T-helper 2 cell treated with Interferon-gamma antibody and Interleukin-4, amounts not matched to agents 5 μg/mL and 100 μg/mL, for 36 hours (primary cell): Measurements from ENCODE around the gene RELN.
"Not testable (repeated sequence)": the region's sequence is repeated elsewhere in the genome, so short reads cannot be mapped to it uniquely, and the experiment has no call there.

Experiments used
- DNase-seq: peaks from one replicate; pipeline ENCODE4 v3.0.0; 2021; ENCODE audit warnings: low spot score
- H3K27ac Mint-ChIP-seq: one replicate; pipeline ENCODE4 v1.8.0; 2021; ENCODE audit warnings: mild to moderate bottlenecking, mixed read lengths
- H3K27me3 Mint-ChIP-seq: one replicate; pipeline ENCODE4 v1.8.0; 2021; ENCODE audit warnings: low read depth, mixed read lengths
- H3K36me3 Mint-ChIP-seq: one replicate; pipeline ENCODE4 v1.8.0; 2021; ENCODE audit warnings: low read depth, mixed read lengths
- H3K4me1 Mint-ChIP-seq: one replicate; pipeline ENCODE4 v1.8.0; 2021; ENCODE audit warnings: low read depth, mixed read lengths
- H3K4me3 Mint-ChIP-seq: one replicate; pipeline ENCODE4 v1.8.0; 2022; ENCODE audit warnings: mild to moderate bottlenecking, moderate library complexity, mixed read lengths
- H3K9me3 Mint-ChIP-seq: one replicate; pipeline ENCODE4 v1.8.0; 2021; ENCODE audit warnings: mixed read lengths

The RELN gene

DNA sequence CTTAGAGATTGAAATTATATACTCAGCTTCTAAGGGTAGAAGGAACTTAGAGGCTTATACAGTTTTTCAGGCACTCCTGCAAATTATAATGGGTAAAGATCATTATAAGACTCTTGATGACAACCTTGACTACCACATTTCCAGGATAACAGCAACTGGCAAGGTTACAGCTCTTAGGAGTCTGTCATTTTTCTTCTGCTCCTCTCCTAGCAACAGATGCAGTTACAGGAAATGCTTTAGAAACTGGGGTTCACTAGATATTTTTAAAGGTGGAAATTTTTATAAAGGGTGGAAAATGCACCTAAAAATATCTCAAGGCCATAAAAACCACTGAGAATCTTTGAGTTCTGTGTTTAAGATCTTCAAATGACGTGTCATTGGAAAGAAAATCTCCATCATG, 185.8 kb downstream of the RELN start:
- no peak for DNase-seq
- Mint-ChIP-seq H3K27ac (no peak overlapping the region), H3K4me3 (no peak overlapping the region), H3K4me1 (no peaks in the 10 kb centered on the region), H3K27me3 (no peaks in the 10 kb centered on the region), H3K36me3 (no peaks in the 10 kb centered on the region), H3K9me3 (no peaks in the 10 kb centered on the region)

DNA sequence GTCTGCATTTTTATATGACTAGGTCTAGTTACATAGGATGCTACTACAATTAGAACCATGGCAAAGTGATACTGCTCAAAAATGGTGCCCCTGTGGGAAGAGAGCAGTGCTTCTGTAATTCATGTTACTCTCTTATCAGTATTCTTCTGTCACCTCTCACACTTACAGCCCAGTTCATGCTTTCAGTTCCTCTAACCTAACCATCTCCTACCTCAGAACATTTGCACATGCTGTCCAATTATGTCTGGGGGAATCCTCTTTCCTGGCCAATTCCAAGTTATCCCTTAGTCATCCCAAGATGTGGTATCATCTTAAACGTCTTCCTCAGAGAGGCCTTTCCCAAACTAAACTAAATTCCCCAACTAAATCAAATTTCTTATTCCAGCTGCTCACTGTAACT, 190.2 kb downstream of the RELN start:
- H3K36me3 Mint-ChIP-seq, result no peaks in the 10 kb centered on the region
- H3K9me3 Mint-ChIP-seq, result no peaks in the 10 kb centered on the region

DNA sequence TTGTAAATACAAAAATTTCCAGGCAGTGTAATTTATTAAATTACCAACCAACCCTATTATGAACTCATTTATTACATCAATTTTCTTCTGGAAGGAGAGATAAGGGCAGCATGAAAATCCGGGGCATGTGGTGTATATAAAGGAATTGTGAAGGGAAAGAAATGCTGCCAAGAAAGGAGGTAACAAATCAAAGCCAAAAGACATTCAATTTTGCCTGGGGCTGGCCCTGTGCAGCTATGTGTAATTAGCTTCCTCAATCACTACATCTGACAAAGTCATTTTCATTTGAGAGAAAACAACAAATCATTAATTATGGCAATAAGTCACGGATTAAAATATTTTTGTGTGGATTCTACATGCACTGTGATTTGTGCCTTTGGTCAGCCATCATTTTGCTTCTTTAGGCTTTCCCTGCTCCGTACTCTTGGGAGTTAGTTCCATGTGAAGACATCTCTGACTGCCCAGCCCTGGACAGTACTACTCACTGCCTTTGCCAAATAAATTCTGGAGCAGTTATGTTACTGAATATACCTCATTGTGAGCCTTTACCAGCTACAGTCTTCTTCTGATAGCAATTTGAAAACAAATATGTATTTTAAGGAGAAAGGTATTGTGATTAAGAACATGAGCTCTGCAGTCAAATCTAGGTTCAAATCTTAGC, 191.7 kb downstream of the RELN start:
- Mint-ChIP-seq H3K36me3 (no peaks in the 10 kb centered on the region), H3K4me3 (no peak overlapping the region), H3K4me1 (no peaks in the 10 kb centered on the region), H3K9me3 (no peaks in the 10 kb centered on the region), H3K27ac (no peak overlapping the region), H3K27me3 (no peaks in the 10 kb centered on the region)
- DNase-seq, result no peak

More for the DNA sequence above, 190.2 kb downstream of the RELN start:
- no peak overlapping the region for H3K4me3 Mint-ChIP-seq
- DNase-seq, result no peak
- H3K27me3 Mint-ChIP-seq, result no peaks in the 10 kb centered on the region
- H3K4me1 Mint-ChIP-seq, result no peaks in the 10 kb centered on the region
- H3K27ac Mint-ChIP-seq, result no peak overlapping the region

DNA sequence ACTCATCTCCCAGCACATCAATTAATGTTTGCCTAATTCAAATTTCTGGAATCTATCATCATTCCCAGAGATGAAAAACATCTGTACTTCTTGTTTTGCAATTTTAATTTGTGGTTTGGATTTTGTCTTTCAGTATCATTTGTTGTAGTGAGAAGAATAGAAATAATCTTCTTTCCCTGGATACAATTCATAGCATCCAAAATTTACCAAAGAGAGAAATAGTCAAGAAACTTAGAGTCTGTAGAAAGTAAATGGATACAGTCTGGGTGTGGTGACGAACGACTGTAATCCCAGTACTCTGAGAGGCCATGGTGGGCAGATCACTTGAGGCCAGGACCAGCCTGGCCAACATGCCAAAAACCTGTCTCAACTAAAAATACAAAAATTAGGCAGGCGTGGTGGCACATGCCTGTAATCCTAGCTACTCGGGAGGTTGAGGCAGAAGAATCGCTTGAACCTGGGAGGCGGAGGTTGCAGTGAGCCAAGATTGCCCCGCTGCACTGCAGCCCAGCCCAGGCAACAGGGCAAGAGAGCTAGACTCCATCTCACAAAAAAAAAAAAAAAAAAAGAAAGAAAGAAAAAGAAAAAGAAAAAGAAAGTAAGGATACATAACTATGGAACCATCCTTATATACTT, 193.0 kb downstream of the RELN start:
- no peaks in the 10 kb centered on the region for H3K36me3 Mint-ChIP-seq
- no peak for DNase-seq
- H3K27me3 Mint-ChIP-seq, result no peaks in the 10 kb centered on the region
- no peak overlapping the region for H3K27ac Mint-ChIP-seq
- H3K4me3 Mint-ChIP-seq, result no peak overlapping the region
- no peaks in the 10 kb centered on the region for H3K9me3 Mint-ChIP-seq
- no peaks in the 10 kb centered on the region for H3K4me1 Mint-ChIP-seq

DNA sequence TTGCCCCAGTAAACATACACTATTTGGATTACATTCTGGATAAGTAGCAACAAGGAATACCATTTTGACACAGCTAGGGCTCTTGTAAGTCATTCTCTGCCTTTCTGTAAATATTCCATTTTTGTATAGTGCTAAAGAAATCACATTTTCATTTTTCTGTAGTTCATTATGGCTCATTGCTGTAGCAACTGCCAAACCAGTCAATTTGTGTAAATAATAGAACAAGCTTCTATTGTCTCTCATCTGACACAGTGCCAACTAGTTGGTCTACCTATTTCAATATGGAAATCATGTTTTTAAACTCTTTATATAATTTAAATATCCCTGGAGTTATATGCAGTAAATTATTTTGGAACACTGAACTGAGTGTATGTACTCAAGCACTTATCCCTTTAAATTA, 193.7 kb downstream of the RELN start:
- H3K27me3 Mint-ChIP-seq, result no peaks in the 10 kb centered on the region
- no peak overlapping the region for H3K27ac Mint-ChIP-seq
- DNase-seq, result no peak
- H3K4me1 Mint-ChIP-seq, result no peaks in the 10 kb centered on the region
- no peak overlapping the region for H3K4me3 Mint-ChIP-seq
- no peaks in the 10 kb centered on the region for H3K36me3 Mint-ChIP-seq
- no peaks in the 10 kb centered on the region for H3K9me3 Mint-ChIP-seq

DNA sequence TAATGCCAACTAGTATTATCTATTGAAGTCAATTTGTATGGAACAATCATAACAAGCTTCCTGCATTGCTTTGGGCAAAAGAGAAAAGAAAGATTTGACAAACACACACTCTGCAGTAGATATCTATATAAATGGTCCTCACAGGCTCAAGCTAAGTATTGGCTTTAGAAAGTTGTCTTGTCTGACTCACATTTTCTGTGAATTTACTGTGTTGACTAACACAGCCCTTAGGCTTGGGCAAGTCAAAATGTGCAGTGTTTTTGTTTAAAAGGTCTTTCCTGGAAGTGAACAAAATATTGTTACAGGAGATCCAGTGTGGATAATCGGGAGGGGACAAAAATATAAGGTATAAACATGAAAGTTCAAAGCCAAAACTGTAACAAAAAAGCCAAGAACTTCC, 194.4 kb downstream of the RELN start:
- Mint-ChIP-seq H3K36me3 (no peaks in the 10 kb centered on the region), H3K27ac (no peak overlapping the region), H3K4me1 (no peaks in the 10 kb centered on the region)

DNA sequence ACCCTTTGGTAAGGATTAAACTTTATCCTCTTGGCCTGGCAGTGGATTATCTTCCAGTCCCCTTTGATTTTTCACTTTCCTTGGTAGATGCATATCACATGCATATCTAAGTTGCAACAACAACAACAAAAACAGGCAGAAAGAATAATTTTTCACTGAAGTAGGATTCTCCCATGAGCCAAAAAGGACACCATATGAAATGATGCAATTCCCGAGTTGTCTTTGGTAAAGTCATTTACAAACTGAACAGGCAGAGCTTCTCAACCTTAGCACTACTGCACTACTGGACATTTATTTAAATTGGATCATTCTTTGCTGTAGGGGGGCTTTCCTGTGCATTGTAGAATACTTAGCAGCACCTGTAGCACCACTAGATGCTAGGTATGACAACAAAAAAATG, 195.0 kb downstream of the RELN start:
- Mint-ChIP-seq H3K4me3 (no peak overlapping the region), H3K27me3 (no peaks in the 10 kb centered on the region), H3K9me3 (no peaks in the 10 kb centered on the region), H3K4me1 (no peaks in the 10 kb centered on the region), H3K36me3 (no peaks in the 10 kb centered on the region), H3K27ac (no peak overlapping the region)
- DNase-seq, result no peak

More for the DNA sequence above, 194.4 kb downstream of the RELN start:
- Mint-ChIP-seq H3K27me3 (no peaks in the 10 kb centered on the region), H3K9me3 (no peaks in the 10 kb centered on the region), H3K4me3 (no peak overlapping the region)
- DNase-seq, result no peak

DNA sequence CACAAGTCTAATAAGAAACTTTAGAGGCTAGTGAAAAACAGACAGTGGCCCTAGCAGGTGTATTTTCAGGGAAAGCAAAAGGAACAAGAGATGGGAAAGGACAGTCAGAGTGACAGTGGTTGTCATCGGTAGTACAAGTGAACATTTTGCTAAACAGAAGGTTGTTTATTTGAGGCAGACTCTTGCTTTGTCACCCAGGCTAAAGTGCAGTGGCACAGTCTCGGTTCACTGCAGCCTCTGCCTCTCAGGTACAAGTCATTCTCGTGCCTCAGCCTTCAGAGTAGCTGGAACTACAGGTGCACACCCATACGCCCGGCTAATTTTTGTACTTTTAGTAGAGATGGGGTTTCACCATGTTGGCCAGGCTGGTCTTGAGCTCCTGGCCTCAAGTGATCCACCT, 195.8 kb downstream of the RELN start:
- Mint-ChIP-seq H3K27me3 (no peaks in the 10 kb centered on the region), H3K36me3 (no peaks in the 10 kb centered on the region), H3K27ac (no peak overlapping the region), H3K4me1 (no peaks in the 10 kb centered on the region), H3K4me3 (no peak overlapping the region), H3K9me3 (no peaks in the 10 kb centered on the region)
- DNase-seq, result no peak

DNA sequence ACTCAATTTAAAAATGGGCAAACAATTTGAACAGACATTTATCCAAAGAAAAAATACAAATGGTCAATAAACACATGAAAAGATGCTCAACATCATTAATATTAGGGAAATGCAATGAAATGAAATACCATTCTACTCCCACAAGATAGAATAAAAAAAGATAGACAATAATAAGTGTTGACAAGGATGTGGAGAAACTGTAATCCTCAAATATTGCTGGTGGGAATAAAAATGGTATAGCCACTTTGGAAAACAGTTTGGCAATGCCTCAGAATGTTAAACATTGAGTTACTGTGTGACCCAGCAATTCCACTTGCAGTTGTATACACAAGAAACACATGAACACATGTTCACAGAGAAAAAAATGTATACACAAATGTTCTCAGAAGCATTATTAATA, 197.6 kb downstream of the RELN start:
- no peak for DNase-seq
- Mint-ChIP-seq H3K4me3 (no peak overlapping the region), H3K9me3 (no peaks in the 10 kb centered on the region), H3K27ac (no peak overlapping the region), H3K4me1 (no peaks in the 10 kb centered on the region), H3K27me3 (peaks cover 2% of the 10 kb centered on the region), H3K36me3 (no peaks in the 10 kb centered on the region)

DNA sequence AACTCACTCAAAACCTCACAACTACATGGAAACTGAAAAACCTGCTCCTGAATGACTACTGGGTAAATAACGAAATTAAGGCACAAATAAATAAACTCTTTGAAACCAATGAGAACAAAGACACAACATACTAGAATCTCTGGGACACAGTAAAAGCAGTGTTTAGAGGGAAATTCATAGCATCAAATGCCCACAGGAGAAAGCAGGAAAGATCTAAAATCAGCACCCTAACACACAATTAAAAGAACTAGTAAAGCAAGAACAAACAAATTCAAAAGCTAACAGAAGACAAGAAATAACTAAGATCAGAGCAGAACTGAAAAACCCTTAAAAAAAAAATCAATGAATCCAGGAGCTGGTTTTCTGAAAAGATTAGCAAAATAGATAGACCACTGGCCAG, 202.4 kb downstream of the RELN start:
- H3K27ac Mint-ChIP-seq, H3K27me3 Mint-ChIP-seq, H3K9me3 Mint-ChIP-seq, DNase-seq, H3K4me1 Mint-ChIP-seq, H3K4me3 Mint-ChIP-seq, H3K36me3 Mint-ChIP-seq: not testable (repeated sequence)

DNA sequence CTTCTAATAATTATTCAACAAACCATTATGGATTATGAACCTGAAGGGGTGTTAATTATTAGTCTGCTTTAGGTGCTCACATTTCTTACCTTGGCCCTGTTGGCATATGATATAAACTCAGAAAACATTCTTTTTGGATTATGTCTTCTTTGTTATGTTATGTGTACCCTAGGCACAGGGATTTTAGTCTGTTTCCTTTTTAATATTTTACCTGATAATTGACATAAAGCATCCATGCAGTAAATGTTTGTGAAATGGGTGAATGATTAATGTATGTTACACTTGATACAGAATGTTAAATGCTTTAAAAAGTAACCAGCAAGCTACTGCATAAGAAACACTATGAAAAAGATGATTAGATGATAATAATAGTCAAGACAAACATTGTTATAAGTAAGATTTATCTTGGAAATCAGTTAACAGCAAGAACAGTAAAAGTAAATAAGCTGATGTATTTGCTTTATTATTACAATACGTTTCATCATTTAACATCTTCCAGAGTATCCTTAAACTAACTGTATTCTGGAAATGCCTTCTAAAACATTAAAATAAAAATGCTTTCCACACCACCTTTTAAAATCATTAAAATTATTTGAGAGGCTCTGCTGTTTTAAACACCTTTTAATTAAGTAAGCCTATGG, 204.7 kb downstream of the RELN start:
- no peak for DNase-seq
- H3K9me3 Mint-ChIP-seq, result no peaks in the 10 kb centered on the region
- H3K4me3 Mint-ChIP-seq, result no peak overlapping the region
- H3K27me3 Mint-ChIP-seq, result peaks cover 2% of the 10 kb centered on the region
- no peak overlapping the region for H3K27ac Mint-ChIP-seq
- H3K36me3 Mint-ChIP-seq, result no peaks in the 10 kb centered on the region
- H3K4me1 Mint-ChIP-seq, result no peaks in the 10 kb centered on the region

DNA sequence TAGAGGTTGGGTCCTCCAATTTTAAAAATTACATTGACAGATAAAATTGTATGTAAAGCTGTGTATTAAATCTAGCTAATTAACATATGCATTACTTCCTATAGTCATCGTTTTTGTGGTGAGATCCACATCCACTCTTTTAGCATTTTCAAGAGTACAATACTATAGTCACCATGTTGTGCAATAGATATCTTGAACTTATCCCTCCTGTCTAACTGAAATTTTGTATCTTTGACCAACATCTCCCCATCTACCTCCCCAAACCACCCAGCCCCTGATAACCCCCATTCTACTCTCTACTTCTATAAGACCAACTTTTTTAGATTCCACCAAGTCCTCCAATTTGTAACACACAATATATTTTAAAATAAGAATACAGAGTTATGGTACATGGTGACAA, 208.0 kb downstream of the RELN start:
- Mint-ChIP-seq H3K27me3 (no peaks in the 10 kb centered on the region), H3K27ac (no peak overlapping the region), H3K9me3 (no peaks in the 10 kb centered on the region), H3K36me3 (no peaks in the 10 kb centered on the region), H3K4me1 (no peaks in the 10 kb centered on the region), H3K4me3 (no peak overlapping the region)
- DNase-seq, result no peak

DNA sequence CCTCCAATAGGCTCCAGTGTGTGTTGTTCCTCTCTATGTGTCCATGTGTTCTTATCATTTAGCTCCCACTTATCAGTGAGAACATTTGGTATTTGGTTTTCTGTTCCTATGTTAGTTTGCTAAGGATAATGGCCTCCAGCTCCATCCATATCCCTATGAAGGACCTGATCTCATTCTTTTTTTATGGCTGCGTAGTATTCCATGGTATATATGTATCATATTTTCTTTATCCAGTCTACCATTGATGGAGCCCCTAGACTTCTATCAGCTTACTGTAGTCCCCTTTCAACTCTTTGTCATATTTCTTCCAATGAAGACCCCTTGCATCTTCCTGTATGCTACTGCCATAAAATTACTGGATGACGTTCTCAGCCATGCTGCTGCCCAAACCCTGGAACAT, 208.9 kb downstream of the RELN start:
- not testable (repeated sequence) for H3K36me3 Mint-ChIP-seq, H3K9me3 Mint-ChIP-seq, DNase-seq, H3K27ac Mint-ChIP-seq, H3K4me1 Mint-ChIP-seq, H3K27me3 Mint-ChIP-seq, H3K4me3 Mint-ChIP-seq

DNA sequence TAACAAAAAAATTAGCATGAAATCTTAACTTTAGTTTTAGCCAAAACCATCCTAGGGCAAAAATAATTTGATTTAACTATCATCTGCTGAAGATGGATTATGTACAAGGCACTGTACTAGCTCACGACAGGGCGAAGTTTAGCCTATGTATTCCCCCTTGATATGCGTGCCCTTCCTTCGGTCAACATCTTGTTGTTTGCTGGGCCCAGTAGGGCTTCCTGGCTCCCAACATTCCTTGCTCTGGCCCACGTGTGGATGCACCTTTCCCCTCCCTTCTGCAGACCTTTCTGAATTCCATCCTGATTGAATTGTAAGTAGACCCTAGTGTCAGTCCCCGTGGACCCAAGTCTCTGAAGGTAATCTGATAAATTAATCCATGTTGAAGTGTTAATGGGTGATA, 212.0 kb downstream of the RELN start:
- Mint-ChIP-seq H3K4me1 (no peaks in the 10 kb centered on the region), H3K27me3 (no peaks in the 10 kb centered on the region), H3K4me3 (no peak overlapping the region), H3K36me3 (no peaks in the 10 kb centered on the region), H3K9me3 (no peaks in the 10 kb centered on the region), H3K27ac (no peak overlapping the region)
- no peak for DNase-seq

DNA sequence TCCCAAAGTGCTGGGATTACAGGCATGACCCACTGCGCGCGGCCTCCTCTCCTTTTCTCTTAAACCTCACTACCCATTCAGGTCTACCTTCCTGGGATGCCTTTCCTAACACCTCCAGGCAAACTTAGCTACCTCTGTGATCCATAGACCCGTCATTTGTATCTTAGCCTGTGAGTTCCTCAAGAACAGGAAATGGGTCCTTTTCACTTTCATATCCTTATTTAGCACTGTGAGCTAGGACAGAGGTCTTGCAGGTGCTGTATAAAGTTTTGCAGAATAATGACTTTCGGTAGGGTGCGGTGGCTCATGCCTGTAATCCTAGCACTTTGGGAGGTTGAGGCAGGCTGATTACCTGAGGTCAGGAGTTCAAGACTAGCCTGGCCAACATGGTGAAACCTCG, 215.7 kb downstream of the RELN start:
- Mint-ChIP-seq H3K27ac (no peak overlapping the region), H3K9me3 (no peaks in the 10 kb centered on the region), H3K27me3 (no peaks in the 10 kb centered on the region), H3K36me3 (no peaks in the 10 kb centered on the region), H3K4me1 (no peaks in the 10 kb centered on the region), H3K4me3 (no peak overlapping the region)
- DNase-seq, result no peak
